Measurements from ENCODE around the gene IRGQ. TPM values are rescaled to one million over a fixed set of nuclear protein-coding genes. Genes with fewer than 3 reads are reported as not detected.

IRGQ gene
- total RNA-seq, 1 donor from 2014 or later = 27.4 TPM

GRCh38 chr19:43575955-43576878 lies 19.7 kb downstream of the IRGQ start:
- Histone ChIP-seq H3K4me1 (peaks cover 15% of the 10 kb centered on the region), H3K36me3 (no peaks in the 10 kb centered on the region), H3K9ac (no peak overlapping the region), H3F3A (ENCODE audit: low read depth) (peaks cover 7% of the 10 kb centered on the region), H2AFZ (replicated peaks) (no peak overlapping the region), H3K79me2 (ENCODE audit: low read depth) (peaks cover 45% of the 10 kb centered on the region), H3K9me3 (ENCODE audit: low read depth) (no peaks in the 10 kb centered on the region), H3K4me3 (peak overlapping the region; percentile 82), H3K27ac (peak overlapping the region; percentile 30), H3K4me2 (peak overlapping the region; percentile 65), H4K20me1 (ENCODE audit: low read depth) (no peaks in the 10 kb centered on the region), H3K27me3 (no peaks in the 10 kb centered on the region)
- TF ChIP-seq EZH2 (IDR thresholded peaks at IDR 0.05) (no peak), CTCF (IDR thresholded peaks at IDR 0.05) (no peak), EZH2phosphoT487 (IDR thresholded peaks at IDR 0.05) (no peak)
- H3K27ac Mint-ChIP-seq = peak overlapping the region; percentile 88
- H3K4me1 Mint-ChIP-seq = peaks cover 44% of the 10 kb centered on the region
- H3K4me3 Mint-ChIP-seq = peak overlapping the region; percentile 94
- peaks cover 2% of the 10 kb centered on the region for H3K9me3 Mint-ChIP-seq
- peaks cover 14% of the 10 kb centered on the region for H3K36me3 Mint-ChIP-seq
- no peak for DNase-seq (ENCODE audit: low spot score)
- H3K27me3 Mint-ChIP-seq (ENCODE audit: insufficient read depth, low read depth) = no peaks in the 10 kb centered on the region

DNA sequence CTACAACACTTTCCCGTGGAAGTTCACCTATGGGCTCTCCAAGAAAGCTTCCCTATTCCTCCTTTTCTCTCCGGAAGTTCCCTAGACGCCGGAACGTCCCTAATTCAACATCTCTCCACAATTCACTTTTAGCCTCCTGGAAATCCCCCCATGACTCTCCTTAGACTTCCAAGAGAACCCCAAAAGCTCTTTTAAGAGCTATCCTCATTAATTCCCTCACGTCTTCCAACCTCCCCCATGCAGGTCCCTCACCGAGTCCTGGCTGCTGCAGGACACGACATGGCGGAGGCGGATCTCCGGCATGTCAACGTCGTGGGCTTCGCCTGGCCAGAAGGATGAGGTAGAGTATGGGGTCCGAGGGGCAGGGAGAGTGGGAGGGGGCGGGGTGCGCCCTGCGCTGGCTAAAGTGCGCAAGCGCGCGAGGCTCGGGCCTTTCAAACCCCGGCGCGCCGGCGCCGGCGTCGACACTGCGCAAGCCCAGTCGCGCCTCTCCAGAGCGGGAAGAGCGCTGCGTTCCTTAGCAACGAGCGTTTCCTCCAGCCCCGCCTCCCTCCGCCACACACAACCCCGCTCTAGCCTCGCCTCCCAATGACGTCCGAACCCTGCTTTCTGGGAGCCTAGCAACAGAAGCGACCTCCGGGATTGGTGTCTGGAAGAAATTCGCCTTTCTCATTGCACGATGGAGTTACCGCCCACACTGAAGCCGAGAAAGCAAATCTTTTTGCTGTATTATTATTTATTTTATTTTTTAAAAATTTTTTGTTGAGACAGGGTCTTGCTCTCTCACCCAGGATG lies 20.6 kb downstream of the IRGQ start, which contains the start of the genes PINLYP and XRCC1:
Gene PINLYP (plus strand): TSS at position 646 of the 795 bp plus-strand sequence. CDS start 1,391 bp downstream, outside the sequence.
Gene XRCC1 (minus strand): TSS at position 372 of the 795 bp plus-strand sequence. CDS start 69 bp downstream, at position 303.
- H3K79me2 ChIP-seq (ENCODE audit: low read depth) = peaks cover 51% of the 10 kb centered on the region
- H3K27me3 ChIP-seq = no peaks in the 10 kb centered on the region
- H3K9me3 ChIP-seq (ENCODE audit: low read depth) = no peaks in the 10 kb centered on the region
- Mint-ChIP-seq H3K27me3 (ENCODE audit: insufficient read depth, low read depth) (no peaks in the 10 kb centered on the region), H3K27ac (peak within 1 kb of the TSS; percentile 98), H3K4me3 (peak within 1 kb of the TSS; percentile 94), H3K4me1 (peaks cover 46% of the 10 kb centered on the region), H3K9me3 (peaks cover 2% of the 10 kb centered on the region), H3K36me3 (peaks cover 16% of the 10 kb centered on the region)
- DNase-seq (ENCODE audit: low spot score) = peak; percentile 99
- H3F3A ChIP-seq (ENCODE audit: low read depth) = peaks cover 7% of the 10 kb centered on the region
- TF ChIP-seq EZH2phosphoT487 (IDR thresholded peaks at IDR 0.05) = no peak
- TF ChIP-seq EZH2 (IDR thresholded peaks at IDR 0.05) = no peak
- no peak for TF ChIP-seq CTCF (IDR thresholded peaks at IDR 0.05)
- H2AFZ ChIP-seq (replicated peaks) = peak within 1 kb of the TSS; percentile 59
- H3K27ac ChIP-seq = peak within 1 kb of the TSS; percentile 30
- H3K4me3 ChIP-seq = peak within 1 kb of the TSS; percentile 82
- H4K20me1 ChIP-seq (ENCODE audit: low read depth) = no peaks in the 10 kb centered on the region
- peak within 1 kb of the TSS; percentile 87 for H3K9ac ChIP-seq
- H3K4me1 ChIP-seq = peaks cover 9% of the 10 kb centered on the region
- H3K4me2 ChIP-seq = peak within 1 kb of the TSS; percentile 82
- no peaks in the 10 kb centered on the region for H3K36me3 ChIP-seq

- H3K27me3 Mint-ChIP-seq (ENCODE audit: insufficient read depth, low read depth) = no peaks in the 10 kb centered on the region
- Histone ChIP-seq H3K4me2 (peak overlapping the region; percentile 82), H2AFZ (replicated peaks) (peak overlapping the region; percentile 59), H3K79me2 (ENCODE audit: low read depth) (peaks cover 52% of the 10 kb centered on the region), H3K4me1 (peaks cover 9% of the 10 kb centered on the region), H3K9ac (peak overlapping the region; percentile 87), H4K20me1 (ENCODE audit: low read depth) (no peaks in the 10 kb centered on the region), H3K27me3 (no peaks in the 10 kb centered on the region), H3F3A (ENCODE audit: low read depth) (peaks cover 7% of the 10 kb centered on the region), H3K27ac (no peak overlapping the region), H3K4me3 (peak overlapping the region; percentile 82), H3K9me3 (ENCODE audit: low read depth) (no peaks in the 10 kb centered on the region), H3K36me3 (no peaks in the 10 kb centered on the region)
- peak overlapping the region; percentile 94 for H3K4me3 Mint-ChIP-seq
- peak overlapping the region; percentile 98 for H3K27ac Mint-ChIP-seq
- DNase-seq (ENCODE audit: low spot score) = peak; percentile 38
- H3K9me3 Mint-ChIP-seq = peaks cover 2% of the 10 kb centered on the region
- TF ChIP-seq EZH2 (IDR thresholded peaks at IDR 0.05) (no peak), EZH2phosphoT487 (IDR thresholded peaks at IDR 0.05) (no peak), CTCF (IDR thresholded peaks at IDR 0.05) (no peak)
- H3K36me3 Mint-ChIP-seq = peaks cover 22% of the 10 kb centered on the region
- H3K4me1 Mint-ChIP-seq = peaks cover 40% of the 10 kb centered on the region
These were observed 21.3 kb downstream of the IRGQ start for GRCh38 chr19:43574424-43575155.
